GM19463 (cell line): Measurements from ENCODE around the gene XXYLT1.

Experiments used
- ATAC-seq: cut with Tn5 transposase; IDR thresholded peaks from one replicate; pipeline ENCODE4 v1.9.1; 2021; ENCODE audit warnings: mild to moderate bottlenecking, moderate library complexity; ENCODE audit not compliant: unreplicated experiment

Gene XXYLT1

DNA sequence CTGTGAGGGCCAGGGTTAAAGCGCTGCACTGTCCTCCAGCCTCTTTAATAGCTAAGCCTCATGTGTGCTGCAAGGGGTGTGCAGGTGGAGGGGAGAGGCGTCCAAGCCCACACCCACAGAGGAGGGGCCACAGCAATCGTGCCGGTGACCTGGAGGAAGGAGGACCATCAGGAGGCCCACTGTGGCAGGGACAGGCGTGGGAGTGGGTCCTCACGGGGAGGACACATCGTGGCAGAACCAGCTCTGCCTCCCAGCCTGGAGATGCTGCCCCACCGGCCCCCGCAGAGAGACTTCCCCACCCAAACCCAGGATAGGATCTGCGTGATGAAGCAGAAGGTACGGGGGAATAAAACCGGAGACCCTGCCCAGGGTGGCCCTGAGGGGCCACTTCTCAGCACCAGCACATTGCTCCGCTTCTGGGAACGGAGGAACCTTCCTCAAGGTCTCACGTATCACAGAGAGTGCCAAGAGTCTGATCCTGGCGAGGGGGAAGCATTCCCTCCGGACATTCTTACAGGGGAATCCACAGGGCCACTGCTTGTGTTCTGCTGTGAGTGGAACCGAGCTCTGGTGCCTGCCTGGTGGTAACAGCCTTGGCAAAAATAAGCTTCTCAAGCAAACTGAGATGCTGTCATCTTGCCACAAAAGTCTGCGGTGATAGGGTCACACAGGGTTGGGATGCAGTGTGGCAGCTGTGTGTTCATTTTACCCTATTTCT, 199.8 kb downstream of the XXYLT1 start:
- ATAC-seq = no peak

DNA sequence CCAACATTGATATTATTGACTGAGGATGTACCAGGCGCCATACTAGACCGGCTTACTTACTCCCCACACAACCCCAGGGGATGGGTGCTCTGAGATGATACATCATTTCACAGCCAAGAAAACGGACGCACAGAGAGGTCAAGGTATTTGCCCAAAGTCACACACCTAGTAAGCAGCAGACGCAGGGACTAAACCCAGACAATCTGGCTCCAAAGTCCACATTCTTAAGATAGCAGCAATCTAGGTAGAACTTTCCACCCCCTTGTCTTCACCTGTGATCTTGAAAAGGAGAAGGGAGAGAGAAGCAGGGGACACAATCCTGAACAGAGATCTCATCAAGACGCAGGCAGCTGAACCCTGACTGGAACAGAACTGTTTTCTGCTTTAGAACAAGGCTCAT, 200.6 kb downstream of the XXYLT1 start:
- no peak for ATAC-seq

DNA sequence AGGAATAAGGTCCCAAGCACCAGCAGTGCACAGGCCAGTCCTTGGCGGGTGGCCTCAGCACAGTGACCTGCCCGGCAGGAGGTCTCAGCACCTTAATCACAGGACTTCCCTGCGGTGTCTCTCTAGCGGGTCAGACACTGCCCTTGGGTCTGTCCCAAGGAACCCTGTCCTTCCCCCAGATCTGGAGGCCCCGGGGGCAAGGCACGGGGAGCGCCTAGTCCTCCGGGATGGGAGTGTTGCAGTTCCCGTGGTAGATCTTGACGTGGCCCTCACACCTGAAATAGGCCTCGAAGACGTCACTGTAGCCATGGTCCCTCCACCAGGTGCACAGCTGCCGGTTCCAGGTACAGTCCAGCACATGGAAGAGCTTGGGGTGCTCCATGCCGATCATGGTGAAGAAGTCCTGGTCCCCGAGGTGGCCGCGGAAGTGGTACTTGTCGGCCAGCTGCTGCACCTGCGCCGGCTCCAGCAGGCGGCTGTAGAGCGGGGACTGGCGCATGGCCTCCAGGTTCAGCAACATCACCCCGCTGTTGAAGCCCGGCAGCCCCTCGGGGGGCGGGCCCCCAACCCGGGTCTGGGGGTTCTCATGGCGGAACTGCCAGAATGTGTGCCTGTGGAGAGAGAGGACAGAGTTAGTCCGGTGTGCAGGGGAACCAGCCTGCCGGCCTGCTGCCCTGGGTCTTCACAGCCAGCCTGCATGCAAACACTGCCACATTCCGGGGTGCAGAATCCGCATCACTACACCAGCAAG, 201.3 kb downstream of the XXYLT1 start:
- ATAC-seq = no peak

DNA sequence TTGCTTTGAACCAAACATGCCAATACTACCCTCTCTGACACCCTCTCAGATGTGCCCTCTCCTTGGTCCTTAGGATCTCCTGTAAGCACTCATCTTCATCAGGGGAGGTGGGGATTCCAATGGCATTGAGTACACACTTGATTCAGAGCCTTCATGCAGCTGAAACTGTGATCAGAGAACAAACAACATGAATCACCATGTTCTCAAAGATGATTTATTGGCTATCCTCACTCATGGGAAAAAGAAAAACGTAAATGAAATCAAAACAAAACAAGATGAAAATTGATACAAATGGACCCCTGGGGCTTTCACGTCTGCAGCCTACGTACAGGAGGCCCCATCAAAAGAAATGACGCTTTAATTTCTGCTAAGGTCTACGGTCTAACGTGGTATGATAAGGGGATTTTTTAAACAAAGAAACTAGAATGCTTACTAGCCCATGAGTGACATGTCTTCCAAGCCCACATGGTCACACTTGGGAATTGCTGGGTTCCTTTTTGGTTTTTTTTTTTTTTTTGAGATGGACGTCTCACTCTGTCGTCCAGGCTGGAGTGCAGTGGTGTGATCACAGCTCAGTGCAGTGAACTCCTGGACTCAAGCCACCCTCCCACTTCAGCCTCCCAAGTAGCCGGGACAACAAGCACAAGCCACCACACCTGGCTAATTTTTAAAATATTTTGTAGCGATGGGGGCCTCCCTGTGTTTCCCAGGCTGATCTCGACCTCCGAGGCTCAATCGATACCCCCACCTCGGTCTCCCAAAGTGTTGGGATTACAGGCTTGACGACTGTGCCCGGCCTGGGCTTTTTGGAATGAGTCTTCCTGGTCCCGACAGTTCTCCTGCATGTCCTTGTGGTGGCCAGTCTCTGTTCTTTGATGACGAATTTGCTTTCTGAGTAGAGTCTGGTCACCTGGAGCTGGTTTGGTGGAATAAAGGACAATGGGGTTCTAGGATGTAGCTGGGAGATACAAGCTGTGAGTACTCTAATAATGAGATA, 202.6 kb downstream of the XXYLT1 start:
- ATAC-seq = no peak

DNA sequence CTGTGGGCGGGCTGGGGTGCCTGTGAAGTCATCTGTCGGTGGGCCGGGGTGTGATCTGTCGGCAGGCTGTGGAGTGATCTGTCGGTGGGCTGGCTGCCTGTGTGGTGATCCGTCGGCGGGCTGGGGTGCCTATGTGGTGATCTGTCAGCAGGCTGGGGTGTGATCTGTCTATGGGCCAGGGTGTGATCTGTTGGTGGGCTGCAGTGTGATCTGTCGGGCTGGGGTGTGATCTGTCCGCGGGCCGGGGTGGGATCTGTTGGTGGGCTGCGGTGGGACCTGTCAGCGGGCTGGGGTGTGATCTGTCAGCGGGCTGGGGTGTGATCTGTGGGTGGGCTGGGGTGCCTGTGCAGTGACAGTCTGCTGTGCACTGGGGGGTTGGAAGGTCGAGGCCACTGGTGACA, 204.5 kb downstream of the XXYLT1 start:
- ATAC-seq = no peak

DNA sequence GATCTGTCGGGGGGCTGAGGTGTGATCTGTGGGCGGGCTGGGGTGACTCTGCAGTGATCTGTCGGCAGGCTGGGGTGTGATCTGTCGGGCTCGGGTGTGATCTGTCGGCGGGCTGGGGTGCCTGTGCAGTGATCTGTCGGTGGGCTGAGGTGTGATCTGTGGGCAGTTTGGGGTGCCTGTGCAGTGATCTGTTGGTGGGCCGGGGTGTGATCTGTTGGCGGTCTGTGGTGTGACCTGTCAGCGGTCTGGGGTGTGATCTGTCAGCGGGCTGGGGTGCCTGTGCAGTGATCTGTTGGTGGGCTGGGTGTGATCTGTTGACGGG, 205.1 kb downstream of the XXYLT1 start:
- no peak for ATAC-seq

DNA sequence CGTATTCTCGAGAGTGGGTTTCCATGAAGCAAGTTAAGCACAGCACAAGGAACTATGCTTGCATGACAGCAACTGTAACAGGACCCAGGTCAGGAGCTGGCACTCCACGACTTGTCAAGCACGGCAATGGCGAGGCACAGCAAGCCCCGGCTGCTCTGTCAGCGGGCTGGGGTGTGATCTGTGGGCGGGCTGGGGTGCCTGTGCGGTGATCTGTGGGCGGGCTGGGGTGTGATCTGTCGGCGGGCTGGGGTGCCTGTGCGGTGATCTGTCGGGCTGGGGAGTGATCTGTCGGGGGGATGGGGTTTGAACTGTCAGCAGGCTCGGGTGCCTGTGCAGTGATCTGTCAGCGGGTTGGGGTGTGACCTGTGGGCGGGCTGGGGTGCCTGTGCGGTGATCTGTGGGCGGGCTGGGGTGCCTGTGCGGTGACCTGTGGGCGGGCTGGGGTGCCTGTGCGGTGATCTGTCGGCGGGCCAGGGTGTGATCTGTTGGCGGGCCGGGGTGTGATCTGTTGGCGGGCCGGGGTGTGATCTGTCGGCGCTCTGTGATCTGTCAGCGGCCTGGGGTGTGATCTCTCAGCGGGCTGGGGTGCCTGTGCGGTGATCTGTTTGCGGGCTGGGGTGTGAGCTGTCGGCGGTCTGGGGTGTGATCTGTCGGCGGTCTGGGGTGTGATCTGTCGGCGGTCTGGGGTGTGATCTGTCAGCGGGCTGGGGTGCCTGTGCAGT, 205.7 kb downstream of the XXYLT1 start:
- no peak for ATAC-seq

DNA sequence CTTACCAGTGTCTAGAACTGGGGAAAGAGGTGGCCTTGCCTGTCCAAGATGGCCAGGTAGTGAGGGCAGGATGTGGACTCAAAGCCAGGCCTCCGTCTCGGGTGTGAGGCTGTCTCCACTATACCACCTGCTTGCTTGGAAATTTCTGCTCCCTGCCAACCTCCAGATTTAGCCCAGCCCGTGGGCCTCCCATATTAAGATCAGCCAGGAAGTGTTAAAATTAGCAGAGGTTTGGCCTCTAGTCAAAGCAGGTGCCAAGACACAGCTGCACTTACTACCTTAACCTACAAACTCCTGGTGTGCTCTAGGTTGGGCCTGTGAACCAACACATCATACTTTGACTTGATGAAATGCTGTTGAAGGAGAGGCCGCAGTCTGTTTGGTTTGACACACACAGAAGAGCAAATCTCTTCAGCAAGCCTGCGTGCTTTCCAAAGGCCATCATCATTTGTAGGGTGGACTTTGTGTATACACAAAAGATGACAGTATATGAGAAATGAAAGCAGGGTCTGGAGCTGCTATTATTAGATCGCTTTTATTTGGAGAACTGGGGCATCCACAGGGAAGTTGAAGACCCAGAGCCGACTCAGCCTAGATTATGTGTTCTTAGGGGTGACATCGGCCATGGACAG, 206.5 kb downstream of the XXYLT1 start:
- ATAC-seq = no peak

DNA sequence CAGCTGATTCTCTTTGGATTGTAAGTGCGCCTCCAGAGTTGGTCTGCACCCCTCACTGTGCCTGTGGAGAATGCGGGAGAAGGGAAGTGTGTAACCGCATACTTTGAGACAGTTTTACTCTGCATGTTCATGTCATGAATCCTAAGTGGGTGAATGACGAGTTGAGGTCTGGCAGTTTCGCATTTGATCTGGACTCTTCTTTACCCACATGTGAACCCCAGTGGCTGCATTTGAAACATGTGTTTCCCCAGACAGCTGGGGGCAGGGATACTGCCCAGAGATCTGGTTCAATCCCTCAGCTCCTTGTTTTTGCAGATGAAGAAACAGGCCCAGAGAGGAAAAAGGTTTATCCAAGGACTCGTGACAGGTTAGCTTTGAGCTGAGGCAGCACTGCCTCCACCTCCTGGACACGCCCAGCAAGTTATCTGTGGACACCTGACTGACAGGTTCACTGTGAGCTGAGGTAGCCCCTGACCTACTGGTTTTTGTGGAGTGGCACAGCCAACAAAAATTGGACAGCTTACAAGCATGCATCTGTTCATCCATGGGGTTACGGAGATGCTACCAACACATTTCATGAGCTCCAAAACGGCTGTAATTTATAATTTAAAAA, 207.3 kb downstream of the XXYLT1 start:
- no peak for ATAC-seq

DNA sequence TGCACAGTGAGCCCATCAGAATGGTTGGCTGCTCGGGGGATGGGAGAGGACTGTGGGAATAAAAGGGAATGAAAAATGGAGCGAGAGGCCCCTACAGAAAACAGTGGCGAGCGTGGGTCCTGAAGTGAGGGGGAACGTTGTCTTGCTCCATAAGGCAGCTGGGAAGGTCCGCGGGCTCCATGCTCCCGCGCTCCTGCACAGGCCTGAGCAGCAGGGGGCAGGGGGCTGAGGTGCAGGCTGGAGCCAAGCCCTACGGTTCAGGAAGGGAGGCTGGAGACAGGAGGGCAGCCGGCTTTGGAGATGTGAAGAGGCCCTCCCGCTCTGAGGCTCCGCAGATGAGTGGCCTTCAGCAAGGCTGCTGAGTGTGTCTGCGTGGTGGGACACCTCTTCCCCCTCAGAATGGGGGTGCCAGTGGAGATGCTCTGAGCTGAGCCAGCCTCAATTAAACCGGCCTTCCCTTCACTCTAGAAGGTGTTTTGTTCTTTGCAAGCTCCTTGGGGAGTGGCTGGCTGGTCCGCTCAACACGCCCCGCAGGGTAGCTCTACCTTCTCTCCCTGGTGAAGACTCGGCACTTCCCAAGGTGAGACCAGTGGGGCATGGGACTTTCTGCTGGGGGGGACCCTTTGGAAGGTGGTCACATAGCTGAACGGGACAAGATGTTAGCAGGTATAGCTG, 208.0 kb downstream of the XXYLT1 start:
- ATAC-seq = no peak

DNA sequence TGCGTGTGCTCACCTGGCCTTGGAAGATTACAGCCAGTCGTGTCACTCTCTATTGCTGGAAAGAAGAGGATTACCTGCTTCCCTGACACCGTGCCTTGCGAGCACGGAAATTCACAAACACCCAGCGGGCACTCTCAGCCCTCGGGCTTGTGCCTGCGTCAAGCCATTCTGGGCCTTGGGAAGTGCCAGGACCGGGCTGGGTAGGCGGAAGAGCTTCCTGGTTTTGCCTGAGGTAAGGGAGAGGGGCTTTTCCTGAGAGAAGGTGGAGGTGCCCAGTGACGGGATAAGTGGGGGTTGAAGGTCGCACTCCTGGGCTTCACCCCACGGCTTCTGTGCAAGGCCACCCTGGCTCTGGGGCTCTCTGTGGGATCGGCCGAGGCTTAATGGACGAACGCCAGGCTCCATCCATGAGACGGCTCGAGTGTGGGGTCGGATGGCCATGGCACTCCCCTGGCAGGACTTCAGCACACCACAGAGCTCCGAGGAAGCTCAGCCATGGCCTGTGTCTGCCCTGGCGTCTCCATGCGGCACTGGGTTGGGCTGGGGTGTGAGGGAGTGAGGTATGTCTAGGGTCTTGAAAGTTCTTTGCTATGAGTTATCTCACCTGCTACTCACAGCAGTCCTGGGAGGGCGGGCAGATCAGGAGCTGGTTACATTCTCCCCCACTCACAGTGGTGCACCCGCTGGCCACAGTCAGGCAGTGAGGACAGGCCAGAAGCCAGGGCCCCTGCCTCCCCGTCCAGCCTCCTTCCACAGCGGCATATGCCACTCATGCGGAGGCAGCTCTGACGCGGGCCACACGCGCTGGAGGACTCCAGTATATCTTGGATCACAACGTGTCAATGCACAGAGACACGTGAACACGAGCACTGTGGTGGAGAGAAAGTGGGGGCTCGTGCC, 209.0 kb downstream of the XXYLT1 start:
- ATAC-seq = no peak

DNA sequence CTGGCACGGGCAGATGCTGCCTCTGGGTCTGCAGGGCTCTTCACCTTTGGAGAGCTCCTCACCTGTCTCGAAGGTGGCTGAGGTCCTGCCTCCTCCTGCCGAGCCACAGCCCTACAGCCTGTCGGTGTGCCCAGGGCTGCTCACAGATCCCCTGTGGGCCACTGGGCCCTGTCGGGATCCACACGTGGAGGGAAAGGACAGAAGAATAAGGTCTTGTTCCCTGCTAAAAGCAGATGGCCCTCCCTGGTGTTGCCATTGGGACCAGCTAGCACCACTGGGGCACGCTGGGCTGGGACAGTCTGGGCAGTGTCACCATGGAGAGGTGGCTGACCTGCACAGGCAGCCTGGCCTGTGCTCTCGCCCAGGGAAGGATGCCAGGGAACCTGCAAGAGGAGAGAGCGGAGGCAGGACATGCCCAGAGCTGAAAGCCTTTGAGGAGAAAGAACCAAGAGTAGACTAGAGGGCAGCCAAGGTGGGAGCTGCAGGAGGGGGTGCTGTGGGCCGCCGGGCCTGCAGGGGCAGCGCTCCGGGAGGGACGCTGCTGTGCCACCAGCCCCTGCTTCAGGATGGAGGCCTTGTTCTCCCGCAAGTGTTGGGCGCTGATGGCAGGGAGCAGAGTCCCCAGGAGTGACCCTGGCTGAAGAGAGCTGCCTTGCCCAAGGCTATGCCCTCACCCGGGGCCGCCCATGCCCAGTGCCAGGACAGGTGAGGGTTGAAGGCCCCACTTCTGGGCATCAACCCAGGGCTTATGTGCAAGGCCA, 210.2 kb downstream of the XXYLT1 start:
- ATAC-seq = no peak

DNA sequence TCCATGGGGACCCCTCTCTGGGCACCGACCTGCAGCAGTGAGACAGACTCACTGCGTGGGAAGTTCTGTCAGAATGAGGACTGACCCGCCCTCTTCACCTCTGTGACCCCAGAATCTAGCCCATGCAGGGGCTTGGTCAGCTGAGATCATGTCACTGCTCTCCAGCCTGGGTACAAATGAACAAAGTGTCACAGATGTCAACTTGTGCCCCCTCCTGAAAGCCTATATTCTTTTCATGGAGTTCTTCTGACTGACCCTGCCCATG, 210.8 kb downstream of the XXYLT1 start:
- no peak for ATAC-seq

DNA sequence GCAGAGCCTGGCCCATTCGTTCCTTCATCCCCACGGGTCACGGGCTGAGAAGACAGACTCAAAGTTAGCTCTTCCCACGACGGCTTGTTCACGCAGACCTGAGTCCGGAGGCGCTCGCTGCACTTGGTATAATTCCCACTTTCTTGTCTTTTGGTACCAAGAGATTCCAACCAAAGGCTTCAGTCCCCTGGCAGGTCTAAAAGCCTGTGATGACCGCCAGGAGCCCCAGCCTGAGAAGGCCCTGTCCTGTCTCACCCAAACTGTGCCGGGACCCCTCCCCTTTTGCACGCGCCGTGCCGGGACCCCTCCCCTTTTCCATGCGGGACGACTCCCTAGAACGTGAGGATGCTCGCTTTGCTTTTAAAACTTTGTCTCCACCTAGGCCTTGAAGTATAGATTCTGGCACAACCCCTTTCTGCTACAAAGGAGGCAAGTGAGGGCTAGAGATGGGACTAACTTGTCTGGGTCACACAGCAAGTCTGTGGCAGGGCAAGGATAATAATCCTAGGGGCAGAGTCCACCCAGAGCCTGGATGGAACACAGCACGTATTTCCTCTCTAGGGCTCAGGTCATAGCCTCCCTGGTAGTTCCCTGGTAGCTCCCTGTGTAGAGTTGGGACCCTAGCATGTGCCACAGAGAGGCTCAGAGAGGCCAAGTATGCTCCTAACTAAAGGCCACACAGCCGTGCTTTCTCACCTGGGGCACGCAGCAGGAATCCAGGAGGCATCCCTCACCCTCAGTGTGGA, 211.3 kb downstream of the XXYLT1 start:
- ATAC-seq = no peak

DNA sequence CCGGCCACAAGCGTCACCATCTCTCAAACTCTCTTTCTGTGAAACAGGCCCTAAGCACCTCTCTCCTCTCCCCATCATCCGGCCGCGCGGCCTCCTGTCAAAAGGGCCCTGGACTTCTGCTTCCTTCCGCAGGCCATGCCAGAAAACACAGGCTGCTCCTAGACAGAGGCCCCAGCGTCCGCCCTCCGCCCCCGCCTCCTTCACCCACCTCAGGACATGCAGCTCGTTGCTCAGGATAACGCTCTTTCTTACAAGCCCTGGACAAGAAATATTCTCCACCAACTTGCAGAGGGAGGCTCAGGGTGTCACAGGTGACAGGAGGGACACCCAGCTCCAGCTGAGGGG, 212.0 kb downstream of the XXYLT1 start:
- no peak for ATAC-seq

DNA sequence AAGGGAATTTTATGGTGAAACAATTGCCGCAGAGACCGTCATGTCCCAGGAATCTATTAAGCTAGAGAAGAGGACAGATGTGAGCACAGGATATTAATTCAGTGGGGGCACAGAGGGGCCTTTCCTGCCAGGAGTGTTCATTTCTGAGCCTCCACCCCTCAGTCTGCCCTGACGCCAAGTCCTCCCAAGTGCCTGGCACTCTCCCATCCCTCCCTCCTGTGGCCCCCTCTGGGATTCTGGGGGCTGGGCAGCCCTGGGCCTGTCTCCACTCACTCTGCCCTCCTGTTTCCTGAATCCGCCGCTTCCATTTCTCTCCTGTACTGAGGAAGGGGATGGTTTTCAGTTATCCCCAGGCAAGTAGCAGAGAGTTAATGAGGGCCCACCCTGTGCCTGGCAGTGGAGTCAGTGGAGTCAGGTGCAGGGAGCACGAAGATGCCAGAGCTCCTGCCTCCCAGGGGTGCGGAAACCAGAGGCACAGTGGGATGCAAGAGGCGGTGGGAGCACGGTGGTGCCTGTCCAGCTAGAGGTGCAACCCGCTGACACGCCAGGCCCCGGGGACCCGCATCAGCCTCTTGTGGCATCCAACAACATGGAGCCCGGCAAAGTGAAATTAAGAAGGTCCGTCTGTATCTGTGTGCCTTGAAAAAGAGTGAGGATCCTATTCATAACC, 212.5 kb downstream of the XXYLT1 start:
- no peak for ATAC-seq

DNA sequence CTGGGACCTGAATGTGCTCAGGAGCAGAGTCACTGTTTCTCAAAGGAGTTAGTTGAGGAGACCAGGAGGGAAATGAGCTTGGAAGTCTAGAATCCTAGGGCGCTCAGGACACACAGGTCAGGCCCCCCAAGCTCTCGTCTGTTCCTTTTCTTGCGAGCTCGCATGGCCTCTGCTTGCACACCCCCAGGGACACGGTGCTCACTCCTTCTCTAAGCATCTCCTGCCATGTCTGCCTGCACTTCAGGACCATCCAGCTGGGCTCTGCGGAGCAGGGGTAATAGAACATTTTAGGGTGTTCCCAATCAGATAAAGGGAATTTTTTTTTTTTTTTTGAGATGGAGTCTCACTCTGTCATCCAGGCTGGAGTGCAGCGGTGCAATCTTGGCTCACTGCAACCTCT, 213.2 kb downstream of the XXYLT1 start:
- no peak for ATAC-seq
